Measurements from ENCODE around the gene LAPTM5. TPM values are rescaled to one million over a fixed set of nuclear protein-coding genes. Genes with fewer than 3 reads are reported as not detected.

Gene LAPTM5
- total RNA-seq, 6 donors from 2014 or later, result 148 to 624 (median 225) TPM

DNA sequence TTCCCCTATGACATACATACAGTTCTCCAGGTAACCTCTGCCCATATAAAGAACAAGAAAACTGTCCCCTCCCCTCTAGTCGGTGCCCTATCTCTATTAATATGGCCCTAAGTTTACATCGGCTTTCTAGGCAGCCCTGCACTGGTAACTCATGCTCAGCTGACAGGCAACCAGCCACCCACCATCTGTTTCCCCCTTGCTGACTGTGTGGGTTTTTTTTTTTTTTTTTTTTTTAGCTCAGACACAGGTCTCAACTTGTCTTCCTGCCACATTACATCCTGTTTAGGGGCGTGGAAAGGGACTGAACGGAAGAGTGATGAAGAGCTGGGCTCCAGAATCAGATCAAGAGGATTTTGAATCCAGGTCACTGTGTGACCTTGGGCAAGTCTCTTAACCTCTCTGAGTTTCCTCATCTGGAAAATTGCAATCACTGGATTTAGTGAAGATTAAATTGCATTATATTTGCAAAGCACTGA, 14.0 kb downstream of the LAPTM5 start:
- H3K27me3 ChIP-seq, result no peaks in the 10 kb centered on the region
- 35% methylated on average over 4 of the region's 4 CpGs for WGBS, 2 donors
- ATAC-seq (ENCODE audit: low FRiP score in 2 of 2) (peak in 1 of 2 donors; percentile 37), DNase-seq (no peak)
- peak overlapping the region in 2 of 4 donors; percentile 49 to 92 for H3K27ac ChIP-seq
- no peak overlapping the region for H3K4me3 ChIP-seq
- H3K36me3 ChIP-seq, result peaks cover 0 to 32% (median 17%) of the 10 kb centered on the region in 4 donors
- H3K9me3 ChIP-seq, result no peaks in the 10 kb centered on the region
- TF ChIP-seq EP300 (IDR thresholded peaks at IDR 0.05) (no peak), POLR2A (IDR thresholded peaks at IDR 0.05) (no peak), POLR2AphosphoS5 (IDR thresholded peaks at IDR 0.05) (no peak)
- TF ChIP-seq, protein P1, sequence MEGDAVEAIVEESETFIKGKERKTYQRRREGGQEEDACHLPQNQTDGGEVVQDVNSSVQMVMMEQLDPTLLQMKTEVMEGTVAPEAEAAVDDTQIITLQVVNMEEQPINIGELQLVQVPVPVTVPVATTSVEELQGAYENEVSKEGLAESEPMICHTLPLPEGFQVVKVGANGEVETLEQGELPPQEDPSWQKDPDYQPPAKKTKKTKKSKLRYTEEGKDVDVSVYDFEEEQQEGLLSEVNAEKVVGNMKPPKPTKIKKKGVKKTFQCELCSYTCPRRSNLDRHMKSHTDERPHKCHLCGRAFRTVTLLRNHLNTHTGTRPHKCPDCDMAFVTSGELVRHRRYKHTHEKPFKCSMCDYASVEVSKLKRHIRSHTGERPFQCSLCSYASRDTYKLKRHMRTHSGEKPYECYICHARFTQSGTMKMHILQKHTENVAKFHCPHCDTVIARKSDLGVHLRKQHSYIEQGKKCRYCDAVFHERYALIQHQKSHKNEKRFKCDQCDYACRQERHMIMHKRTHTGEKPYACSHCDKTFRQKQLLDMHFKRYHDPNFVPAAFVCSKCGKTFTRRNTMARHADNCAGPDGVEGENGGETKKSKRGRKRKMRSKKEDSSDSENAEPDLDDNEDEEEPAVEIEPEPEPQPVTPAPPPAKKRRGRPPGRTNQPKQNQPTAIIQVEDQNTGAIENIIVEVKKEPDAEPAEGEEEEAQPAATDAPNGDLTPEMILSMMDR (IDR thresholded peaks at IDR 0.05), result no peak
- H3K4me1 ChIP-seq, result peaks cover 22 to 67% (median 51%) of the 10 kb centered on the region in 4 donors

DNA sequence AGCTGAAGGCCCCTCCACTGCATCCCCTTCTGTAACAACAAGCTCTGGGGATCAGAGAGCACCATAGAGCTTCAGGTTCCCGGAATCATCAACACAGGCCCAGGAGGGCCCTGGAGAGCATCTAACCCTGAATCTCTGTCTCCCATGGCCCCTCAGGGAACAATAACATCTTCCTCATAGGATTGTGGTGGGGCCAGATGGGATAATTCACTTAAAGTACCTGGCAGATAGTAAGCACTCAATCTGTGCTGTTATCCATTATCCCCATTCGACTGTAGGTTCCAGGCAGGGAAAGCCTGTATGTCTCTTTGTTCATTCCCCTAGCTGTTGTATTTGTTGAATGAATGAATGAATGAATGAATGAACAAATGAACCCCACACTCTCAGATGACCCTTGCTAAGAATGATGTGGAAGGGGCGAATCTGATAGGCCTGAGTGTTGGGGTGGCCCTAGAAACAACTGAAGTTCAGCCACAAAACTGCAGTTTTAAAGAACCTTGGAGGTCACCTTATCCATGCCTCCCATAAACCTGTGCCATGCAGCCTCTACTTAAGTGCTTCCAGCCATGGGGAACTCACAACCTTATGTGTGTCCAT, 14.5 kb downstream of the LAPTM5 start:
- Histone ChIP-seq H3K4me3 (no peak overlapping the region), H3K27me3 (no peaks in the 10 kb centered on the region), H3K9me3 (no peaks in the 10 kb centered on the region), H3K4me1 (peaks cover 19 to 62% (median 46%) of the 10 kb centered on the region in 4 donors), H3K36me3 (peaks cover 1 to 37% (median 22%) of the 10 kb centered on the region in 4 donors), H3K27ac (peak overlapping the region in 2 of 4 donors; percentile 11 to 19)
- no peak for TF ChIP-seq POLR2A (IDR thresholded peaks at IDR 0.05)
- WGBS, 2 donors, result 92 to 100% methylated on average over 2 to 3 of the region's 3 CpGs
- ATAC-seq (ENCODE audit: low FRiP score in 2 of 2) (no peak), DNase-seq (no peak)

DNA sequence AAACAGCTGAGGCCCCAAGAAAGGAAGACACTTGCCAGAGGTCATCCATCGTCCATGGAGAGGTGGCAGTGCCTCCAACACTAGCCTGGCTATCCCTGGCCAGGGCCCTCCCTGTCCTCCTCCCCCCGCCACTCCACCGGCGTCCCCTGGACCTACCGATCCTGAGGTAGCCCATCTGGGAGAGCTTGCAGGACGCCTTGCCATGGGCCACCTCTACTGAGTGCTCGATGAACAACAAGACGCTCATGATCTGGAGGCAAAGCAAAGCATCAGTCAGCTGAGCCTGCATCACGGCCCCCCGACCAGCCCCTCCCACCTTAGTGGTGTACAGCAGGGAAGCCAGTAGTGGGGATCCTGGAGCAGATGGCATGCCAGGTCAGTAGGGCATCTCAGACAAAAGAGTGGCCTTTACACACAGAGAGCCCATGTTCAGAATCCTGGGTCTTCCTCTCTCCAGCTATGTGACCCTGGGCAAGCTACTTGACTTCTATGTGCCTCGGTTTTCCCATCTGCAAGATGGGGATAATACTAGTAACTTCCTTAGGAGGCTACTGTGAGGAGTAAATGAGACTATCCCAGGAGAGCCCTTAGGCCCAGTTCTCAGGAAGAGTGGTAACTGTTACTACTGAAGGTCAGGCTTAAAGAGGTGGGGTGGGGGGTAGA, 15.1 kb downstream of the LAPTM5 start:
- TF ChIP-seq, protein P1 (IDR thresholded peaks at IDR 0.05), result no peak
- TF ChIP-seq POLR2A (IDR thresholded peaks at IDR 0.05) (no peak), EP300 (IDR thresholded peaks at IDR 0.05) (no peak), POLR2AphosphoS5 (IDR thresholded peaks at IDR 0.05) (no peak)
- H3K9me3 ChIP-seq, result no peaks in the 10 kb centered on the region
- DNase-seq (no peak), ATAC-seq (ENCODE audit: low FRiP score in 2 of 2) (no peak)
- H3K4me1 ChIP-seq, result peaks cover 19 to 55% (median 40%) of the 10 kb centered on the region in 4 donors
- H3K4me3 ChIP-seq, result no peak overlapping the region
- no peaks in the 10 kb centered on the region for H3K27me3 ChIP-seq
- H3K27ac ChIP-seq, result peak overlapping the region in 2 of 4 donors; percentile 45 to 56
- WGBS, 2 donors, result 70 to 91% methylated on average over 2 to 11 of the region's 11 CpGs
- peaks cover 4 to 43% (median 27%) of the 10 kb centered on the region in 4 donors for H3K36me3 ChIP-seq

DNA sequence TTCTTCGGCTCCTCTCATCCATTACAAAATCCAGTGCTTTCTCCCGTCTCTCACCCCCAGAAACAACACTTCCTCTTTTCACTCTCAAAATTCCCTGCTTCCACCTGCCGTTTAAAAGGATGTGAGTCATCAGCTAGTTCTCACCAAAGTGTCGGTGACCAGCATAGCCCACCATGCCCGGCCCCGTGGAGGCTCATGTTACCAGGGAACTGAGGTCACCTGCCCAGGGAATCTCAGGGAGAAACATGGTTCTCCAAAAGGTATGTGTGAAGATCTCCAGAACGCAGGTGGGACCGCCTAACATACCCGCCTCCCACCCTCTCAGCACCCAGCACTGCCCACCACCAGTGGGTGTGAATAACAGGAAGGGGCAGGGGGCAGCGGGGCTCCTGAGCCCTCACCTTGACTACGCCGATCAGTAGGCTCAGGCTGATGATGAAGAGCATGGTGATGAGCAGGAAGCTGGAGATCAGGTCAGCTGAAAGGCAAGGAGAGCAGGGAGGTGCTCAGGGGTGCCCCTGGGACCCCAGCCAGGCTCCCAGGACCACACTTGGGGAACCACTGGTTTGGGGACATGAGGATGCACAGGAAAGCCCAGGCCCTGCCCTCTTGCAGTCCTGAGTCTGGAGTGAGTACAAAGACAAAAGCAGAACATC, 16.2 kb downstream of the LAPTM5 start:
- H3K27ac ChIP-seq, result peak overlapping the region in 2 of 4 donors; percentile 45 to 56
- no peaks in the 10 kb centered on the region for H3K27me3 ChIP-seq
- no peaks in the 10 kb centered on the region for H3K9me3 ChIP-seq
- peaks cover 4 to 54% (median 35%) of the 10 kb centered on the region in 4 donors for H3K36me3 ChIP-seq
- DNase-seq (no peak), ATAC-seq (ENCODE audit: low FRiP score in 2 of 2) (no peak)
- no peak for TF ChIP-seq EP300 (IDR thresholded peaks at IDR 0.05)
- TF ChIP-seq, protein P1 (IDR thresholded peaks at IDR 0.05), result no peak
- TF ChIP-seq POLR2A (IDR thresholded peaks at IDR 0.05), result no peak
- no peak for TF ChIP-seq POLR2AphosphoS5 (IDR thresholded peaks at IDR 0.05)
- whole genome bisulfite sequencing, 2 donors, result 60 to 67% methylated on average over 12 of the region's 12 CpGs
- H3K4me1 ChIP-seq, result peaks cover 13 to 45% (median 30%) of the 10 kb centered on the region in 4 donors
- H3K4me3 ChIP-seq, result no peak overlapping the region

Measured in upper lobe of left lung (tissue), 6 donors.